Gastrocnemius medialis (tissue), 4 donors: ENCODE measurements around the gene LDLRAD3. TPM values are rescaled to one million over a fixed set of nuclear protein-coding genes. Genes with fewer than 3 reads are reported as not detected.

ENCODE experiments used
- ATAC-seq, 2 donors: fragments of 150-250 bp; one replicate each; pipeline ENCODE4 v1.9.1; 2016
- DNase-seq, 2 donors: peaks; one replicate each; pipeline ENCODE4 v3.0.0-alpha.2; 2019
- H3K27ac ChIP-seq, 4 donors: fragments of 200-600 bp; sonication (generic); 1 replicate in 1 of 4; 2 replicates in 3 of 4; pipeline ENCODE4 v1.5.1; 2016 to 2018; ENCODE audit warnings: mild to moderate bottlenecking in 2 of 4, moderate library complexity in 1 of 4
- H3K27me3 ChIP-seq, 3 donors: fragments of 200-600 bp; sonication (generic) in 2 of 3; 1 replicate in 1 of 3; 2 replicates in 2 of 3; pipeline versions ENCODE4 v1.5.1 to v1.6.0; 2016 to 2019; ENCODE audit warnings: mild to moderate bottlenecking in 1 of 3, moderate library complexity in 1 of 3
- H3K36me3 ChIP-seq, 2 donors: fragments of 200-600 bp; sonication (generic) in 1 of 2; one replicate each; pipeline ENCODE4 v1.5.1; 2017 to 2018
- H3K4me1 ChIP-seq, 2 donors: fragments of 200-600 bp; sonication (generic) in 1 of 2; one replicate each; pipeline ENCODE4 v1.5.1; 2016 to 2017; ENCODE audit warnings: mild to moderate bottlenecking in 2 of 2
- H3K4me3 ChIP-seq, 4 donors: fragments of 200-600 bp; sonication (generic) in 3 of 4; 1 replicate in 1 of 4; 2 replicates in 3 of 4; pipeline ENCODE4 v1.5.1; 2016 to 2019; ENCODE audit warnings: mild to moderate bottlenecking in 2 of 4
- H3K9me3 ChIP-seq, 3 donors: fragments of 200-600 bp; sonication (generic) in 2 of 3; 1 replicate in 1 of 3; 2 replicates in 2 of 3; pipeline ENCODE4 v1.5.1; 2016 to 2019
- POLR2A ChIP-seq, 2 donors: fragments of 450-650 bp; IDR thresholded peaks; one replicate each; pipeline ENCODE4 v1.6.1; 2017; ENCODE audit warnings: antibody characterized with exemption in 2 of 2, mild to moderate bottlenecking in 2 of 2, moderate library complexity in 2 of 2
- in situ Hi-C, 4 donors: fragments of 200-750 bp; cut with MboI; loops; one replicate each; pipeline versions ENCODE4 v1.15.0 to v1.8.0; 2017; ENCODE audit warnings: low sequenced_read_pairs in 4 of 4
- intact Hi-C: fragments of 100-400 bp; cut with DNase I; formaldehyde crosslinking; loops from one replicate; pipeline ENCODE4 v1.15.1; 2023; ENCODE audit warnings: low total_unique reads
- total RNA-seq, 4 donors: library from RNA; depleted of rRNA; stranded (reverse); fragments of >200 nt; gene quantifications; one replicate each; pipeline versions ENCODE4 v1.1.0 to v1.2.3, GENCODE V29; 2016
- TF ChIP-seq, protein P1 (sequence below), 5 experiments: fragments of 450-650 bp in 3 of 5; fragments of 200-600 bp in 2 of 5; sonication (generic) in 2 of 5; IDR thresholded peaks in 4 of 5; conservative IDR thresholded peaks in 1 of 5; 1 replicate in 4 of 5; 2 replicates in 1 of 5; pipeline ENCODE4 v1.5.1; 2016 to 2019; ENCODE audit warnings: antibody characterized with exemption in 5 of 5, mild to moderate bottlenecking in 3 of 5, moderate library complexity in 3 of 5

Gene LDLRAD3
- total RNA-seq, 4 donors from 2014 or later: 6.1 to 12.8 (median 11.8) TPM

DNA sequence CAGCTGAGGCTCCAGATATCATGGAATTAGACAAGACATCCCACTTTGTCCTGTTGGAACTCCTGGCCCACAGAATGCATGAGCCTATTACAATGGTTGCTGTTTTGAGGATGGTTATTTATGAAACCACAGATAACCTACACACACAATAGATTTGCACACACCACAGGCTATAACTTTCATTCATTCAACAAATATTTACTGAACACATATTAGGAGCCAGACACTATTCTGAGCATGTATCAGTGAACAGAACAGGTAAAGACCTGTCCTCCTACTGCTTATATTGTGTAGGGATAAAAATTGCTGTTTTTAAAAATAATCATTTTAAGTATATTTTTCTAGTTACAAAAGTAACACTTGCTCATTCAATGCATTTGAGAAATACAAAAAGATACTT lies 13.4 kb upstream of the LDLRAD3 start:
- no peak overlapping the region for H3K27ac ChIP-seq
- DNase-seq (no peak), ATAC-seq (no peak)
- no peaks in the 10 kb centered on the region for H3K36me3 ChIP-seq
- no peaks in the 10 kb centered on the region for H3K9me3 ChIP-seq
- no peak overlapping the region for H3K4me3 ChIP-seq
- TF ChIP-seq, protein P1, sequence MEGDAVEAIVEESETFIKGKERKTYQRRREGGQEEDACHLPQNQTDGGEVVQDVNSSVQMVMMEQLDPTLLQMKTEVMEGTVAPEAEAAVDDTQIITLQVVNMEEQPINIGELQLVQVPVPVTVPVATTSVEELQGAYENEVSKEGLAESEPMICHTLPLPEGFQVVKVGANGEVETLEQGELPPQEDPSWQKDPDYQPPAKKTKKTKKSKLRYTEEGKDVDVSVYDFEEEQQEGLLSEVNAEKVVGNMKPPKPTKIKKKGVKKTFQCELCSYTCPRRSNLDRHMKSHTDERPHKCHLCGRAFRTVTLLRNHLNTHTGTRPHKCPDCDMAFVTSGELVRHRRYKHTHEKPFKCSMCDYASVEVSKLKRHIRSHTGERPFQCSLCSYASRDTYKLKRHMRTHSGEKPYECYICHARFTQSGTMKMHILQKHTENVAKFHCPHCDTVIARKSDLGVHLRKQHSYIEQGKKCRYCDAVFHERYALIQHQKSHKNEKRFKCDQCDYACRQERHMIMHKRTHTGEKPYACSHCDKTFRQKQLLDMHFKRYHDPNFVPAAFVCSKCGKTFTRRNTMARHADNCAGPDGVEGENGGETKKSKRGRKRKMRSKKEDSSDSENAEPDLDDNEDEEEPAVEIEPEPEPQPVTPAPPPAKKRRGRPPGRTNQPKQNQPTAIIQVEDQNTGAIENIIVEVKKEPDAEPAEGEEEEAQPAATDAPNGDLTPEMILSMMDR (IDR thresholded peaks at IDR 0.05 in 4 of 5, conservative IDR thresholded peaks at IDR 0.05 in 1 of 5): no peak
- TF ChIP-seq POLR2A (IDR thresholded peaks at IDR 0.05): no peak
- peaks cover 19 to 21% of the 10 kb centered on the region in 2 donors for H3K4me1 ChIP-seq
- no peaks in the 10 kb centered on the region for H3K27me3 ChIP-seq
- in situ Hi-C loops (no loop called here), intact Hi-C loops (no loop called here)

DNA sequence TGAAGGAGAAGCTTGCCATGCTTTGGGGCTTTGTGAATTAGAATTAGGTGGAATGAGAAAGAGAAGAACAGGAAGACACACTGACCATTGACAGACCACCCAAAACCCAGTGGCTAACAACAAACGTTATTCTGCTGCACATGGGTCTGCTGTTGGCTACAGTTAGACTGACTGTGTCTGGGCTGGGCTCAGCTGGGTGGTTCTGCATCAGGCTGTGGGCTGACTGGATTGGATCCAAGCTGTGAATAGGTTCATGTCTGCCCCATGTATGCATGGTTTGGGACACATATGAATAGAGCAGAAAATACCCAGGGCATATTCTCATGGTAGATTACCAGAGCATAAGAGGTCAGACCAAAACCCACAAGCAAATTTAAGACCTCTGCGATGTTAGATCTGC lies 11.7 kb upstream of the LDLRAD3 start:
- peaks cover 22 to 26% of the 10 kb centered on the region in 2 donors for H3K4me1 ChIP-seq
- in situ Hi-C loops: no loop called here
- no peak for ATAC-seq
- no peak for TF ChIP-seq POLR2A (IDR thresholded peaks at IDR 0.05)
- TF ChIP-seq, protein P1 (IDR thresholded peaks at IDR 0.05 in 4 of 5, conservative IDR thresholded peaks at IDR 0.05 in 1 of 5): no peak
- H3K9me3 ChIP-seq: no peaks in the 10 kb centered on the region
- no peak for DNase-seq
- no peak overlapping the region for H3K27ac ChIP-seq
- no peaks in the 10 kb centered on the region for H3K27me3 ChIP-seq
- intact Hi-C loops: no loop called here
- H3K36me3 ChIP-seq: no peaks in the 10 kb centered on the region
- H3K4me3 ChIP-seq: no peak overlapping the region

DNA sequence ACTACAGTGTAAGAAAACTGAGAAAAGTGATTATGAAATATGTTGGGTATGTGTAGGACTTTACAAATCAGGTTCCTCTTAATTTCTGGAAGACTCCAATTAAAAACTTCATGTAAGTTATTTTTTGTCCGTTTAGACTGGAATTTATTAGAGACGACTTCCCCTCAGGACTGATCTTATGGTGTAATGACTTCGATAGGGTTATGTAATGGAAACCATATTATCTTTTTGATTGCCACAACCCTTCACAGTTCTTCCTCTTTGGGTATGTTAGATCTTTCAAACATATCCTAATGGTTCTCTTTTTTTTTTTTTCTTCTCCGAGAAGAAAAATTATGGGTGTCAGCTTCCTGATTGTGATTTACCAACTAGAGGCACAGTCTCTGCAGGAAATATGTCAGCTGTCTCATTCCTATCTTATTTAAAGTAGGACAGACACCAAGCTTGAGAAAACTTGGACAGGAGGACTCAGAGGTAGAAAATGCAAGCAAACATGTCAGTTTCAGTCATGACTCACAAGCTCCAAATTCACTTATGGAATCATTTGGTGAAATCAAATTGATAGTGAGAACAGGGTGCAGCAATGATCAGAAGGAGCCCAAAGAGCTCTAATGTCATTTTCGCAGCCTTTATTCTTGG lies 11.1 kb upstream of the LDLRAD3 start:
- DNase-seq (no peak), ATAC-seq (no peak)
- Histone ChIP-seq H3K27ac (no peak overlapping the region), H3K4me3 (no peak overlapping the region), H3K36me3 (no peaks in the 10 kb centered on the region), H3K4me1 (peaks cover 20% of the 10 kb centered on the region in 2 donors), H3K9me3 (no peaks in the 10 kb centered on the region), H3K27me3 (no peaks in the 10 kb centered on the region)
- TF ChIP-seq POLR2A (IDR thresholded peaks at IDR 0.05): no peak
- TF ChIP-seq, protein P1 (IDR thresholded peaks at IDR 0.05 in 4 of 5, conservative IDR thresholded peaks at IDR 0.05 in 1 of 5): no peak
- intact Hi-C loops (no loop called here), in situ Hi-C loops (no loop called here)

DNA sequence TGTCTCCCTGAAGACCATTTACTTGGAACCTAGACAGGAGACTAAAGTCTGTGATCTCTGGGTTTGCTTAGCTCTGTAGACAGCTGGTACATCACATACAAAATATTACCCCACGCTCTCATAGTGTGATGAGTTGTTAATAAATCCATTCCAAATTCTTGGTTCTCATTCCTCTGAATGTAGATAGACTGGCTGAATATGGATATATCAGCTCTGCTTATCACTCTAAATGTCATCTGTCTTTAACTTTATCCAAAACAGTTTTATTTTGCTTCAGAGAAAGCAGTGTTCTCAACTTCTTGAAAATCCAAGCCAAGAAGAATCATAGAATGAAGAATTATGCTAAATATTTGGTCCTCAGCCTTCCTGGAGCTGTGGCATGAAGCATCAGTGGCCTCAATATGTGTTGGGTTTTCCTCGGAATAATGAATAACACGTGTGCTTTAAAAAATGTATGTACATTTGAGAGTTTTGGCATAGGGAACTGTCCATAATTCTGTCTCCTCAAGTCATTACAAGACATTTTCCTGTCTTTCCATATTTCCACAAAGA lies 10.5 kb upstream of the LDLRAD3 start:
- H3K9me3 ChIP-seq: no peaks in the 10 kb centered on the region
- intact Hi-C loops (no loop called here), in situ Hi-C loops (no loop called here)
- H3K27me3 ChIP-seq: no peaks in the 10 kb centered on the region
- H3K4me1 ChIP-seq: peaks cover 14% of the 10 kb centered on the region in 2 donors
- ATAC-seq: no peak
- H3K4me3 ChIP-seq: no peak overlapping the region
- no peak for TF ChIP-seq POLR2A (IDR thresholded peaks at IDR 0.05)
- TF ChIP-seq, protein P1 (IDR thresholded peaks at IDR 0.05 in 4 of 5, conservative IDR thresholded peaks at IDR 0.05 in 1 of 5): no peak
- no peaks in the 10 kb centered on the region for H3K36me3 ChIP-seq
- H3K27ac ChIP-seq: no peak overlapping the region
- no peak for DNase-seq
